Skeletal muscle satellite cell (primary cell): ENCODE data around the gene TEPSIN.

Source experiments
- H3K27me3 ChIP-seq: 2 replicates; pipeline ENCODE4 v1.7.0; 2013; ENCODE audit warnings: low read length; ENCODE audit not compliant: control insufficient read depth, insufficient read depth
- H3K36me3 ChIP-seq: 2 replicates; pipeline ENCODE4 v1.7.0; 2013; ENCODE audit warnings: mild to moderate bottlenecking, control low read depth, low read length; ENCODE audit not compliant: insufficient read depth
- H3K4me1 ChIP-seq: 2 replicates; pipeline ENCODE4 v1.7.0; 2013; ENCODE audit warnings: low read length; ENCODE audit not compliant: control insufficient read depth, insufficient read depth
- H3K4me2 ChIP-seq: 2 replicates; pipeline ENCODE4 v1.7.0; 2013; ENCODE audit warnings: mild to moderate bottlenecking, low read length
- H3K4me3 ChIP-seq: 2 replicates; pipeline ENCODE4 v1.7.0; 2013; ENCODE audit warnings: low read length
- H3K9ac ChIP-seq: 2 replicates; pipeline ENCODE4 v1.7.0; 2013; ENCODE audit warnings: mild to moderate bottlenecking, low read depth, low read length, moderate library complexity
- H3K9me3 ChIP-seq: replicated peaks from 2 replicates; pipeline ENCODE4 v1.7.0; 2013; ENCODE audit warnings: mild to moderate bottlenecking, control low read depth, low read length

TEPSIN gene

DNA sequence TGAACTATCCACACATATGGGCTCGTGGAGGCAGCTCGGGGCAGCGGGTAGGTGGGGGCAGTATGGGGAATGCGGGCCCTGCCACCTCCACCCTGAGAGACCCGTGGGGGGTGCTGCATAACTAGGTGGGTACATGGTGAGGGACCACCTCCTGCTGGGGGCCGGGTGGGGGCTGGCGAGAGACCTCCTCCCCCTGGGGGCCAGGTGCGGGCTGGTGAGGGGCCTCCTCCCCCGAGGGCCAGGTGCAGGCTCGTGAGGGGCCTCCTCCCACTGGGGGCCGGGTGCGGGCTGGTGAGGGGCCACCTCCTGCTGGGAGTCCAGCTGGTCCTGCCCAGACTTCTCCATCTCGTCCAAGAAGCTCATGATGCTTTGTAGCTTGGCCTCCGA lies 41.5 kb downstream of the TEPSIN start:
- H3K36me3 ChIP-seq, result peaks cover 5% of the 10 kb centered on the region

GRCh38 chr17:81196505-81197408 lies 42.1 kb downstream of the TEPSIN start:
- Histone ChIP-seq H3K4me1 (no peaks in the 10 kb centered on the region), H3K9ac (no peak overlapping the region), H3K27me3 (no peaks in the 10 kb centered on the region), H3K4me2 (no peak overlapping the region), H3K9me3 (no peaks in the 10 kb centered on the region), H3K36me3 (peaks cover 5% of the 10 kb centered on the region), H3K4me3 (no peak overlapping the region)

More for the DNA sequence above, 41.5 kb downstream of the TEPSIN start:
- Histone ChIP-seq H3K4me1 (no peaks in the 10 kb centered on the region), H3K9ac (no peak overlapping the region), H3K9me3 (no peaks in the 10 kb centered on the region), H3K4me2 (no peak overlapping the region), H3K27me3 (no peaks in the 10 kb centered on the region), H3K4me3 (no peak overlapping the region)

DNA sequence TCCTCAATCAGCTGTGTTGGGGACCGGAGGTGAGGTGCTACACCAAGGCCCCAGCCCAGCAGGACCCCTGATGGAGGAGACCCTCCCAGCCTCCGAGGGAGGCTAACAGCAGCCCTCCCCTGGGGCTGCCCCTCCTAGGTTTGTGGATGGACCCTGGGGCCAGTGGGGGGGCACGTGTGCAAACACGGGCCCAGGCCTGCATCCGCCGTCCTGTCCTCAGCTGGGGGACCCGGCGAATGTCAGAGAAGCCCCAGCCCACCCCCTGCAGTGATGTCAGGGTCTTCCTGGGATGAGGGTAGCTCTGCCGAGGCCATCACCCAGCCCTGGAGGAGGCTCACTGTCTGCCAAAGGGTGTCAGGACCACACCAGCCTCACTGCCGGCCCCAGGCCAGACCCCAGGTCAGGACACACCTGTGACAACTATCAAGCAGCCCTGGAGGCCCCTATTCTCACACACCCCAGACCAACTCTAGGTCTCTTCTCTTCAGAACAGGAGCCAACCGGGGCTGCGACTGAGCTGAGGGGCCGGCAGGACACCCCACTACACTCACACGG lies 42.8 kb downstream of the TEPSIN start:
- Histone ChIP-seq H3K4me3 (no peak overlapping the region), H3K27me3 (no peaks in the 10 kb centered on the region), H3K36me3 (peaks cover 5% of the 10 kb centered on the region), H3K9ac (no peak overlapping the region), H3K9me3 (no peaks in the 10 kb centered on the region), H3K4me2 (no peak overlapping the region), H3K4me1 (no peaks in the 10 kb centered on the region)

DNA sequence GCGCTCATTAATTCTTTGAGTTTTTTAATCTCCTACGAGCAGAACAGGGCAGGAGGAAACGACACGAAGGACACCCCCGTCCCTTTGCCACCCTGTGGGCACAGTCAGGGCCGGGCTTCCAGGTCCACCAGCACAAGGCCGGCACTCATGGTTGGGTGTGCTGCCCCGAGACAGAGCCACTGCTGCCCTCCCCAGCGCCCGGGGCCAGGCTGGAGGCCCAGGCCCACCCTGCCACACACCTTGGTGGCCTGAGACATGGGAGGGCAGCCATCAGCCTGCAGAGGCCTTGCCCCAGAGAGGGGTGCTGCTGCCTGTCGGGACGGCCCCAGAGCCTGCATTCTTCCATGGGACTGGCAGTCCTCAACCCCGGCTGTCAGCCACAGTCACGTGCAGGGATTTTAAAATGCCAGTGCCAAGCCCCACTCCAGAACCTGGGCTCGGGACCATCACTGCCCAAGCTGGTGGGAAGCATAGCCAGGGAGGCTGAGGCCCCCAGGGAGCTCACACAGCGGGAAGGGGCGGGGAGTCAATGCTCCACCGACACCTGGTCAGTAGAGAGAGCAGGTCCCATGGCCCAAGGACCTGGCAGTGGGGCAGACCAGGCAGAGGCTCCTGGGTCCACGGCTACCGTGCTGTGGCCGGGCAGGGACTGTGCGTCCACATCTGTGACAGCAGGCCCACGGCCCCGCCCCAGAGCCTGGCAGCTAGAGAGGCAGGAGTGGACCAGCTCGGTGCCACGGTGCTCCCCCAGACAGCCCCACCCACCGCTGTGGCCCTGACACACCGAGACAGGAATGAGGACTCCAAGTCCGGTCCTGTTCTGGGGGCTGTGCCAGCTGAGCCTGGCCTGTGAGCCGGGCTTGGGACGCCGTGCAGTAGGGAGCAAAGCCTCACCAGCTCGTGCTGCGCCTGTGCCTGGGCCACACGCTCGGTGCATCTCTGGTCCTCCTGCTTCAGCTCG lies 43.6 kb downstream of the TEPSIN start:
- Histone ChIP-seq H3K9ac (no peak overlapping the region), H3K4me1 (no peaks in the 10 kb centered on the region), H3K4me3 (no peak overlapping the region), H3K27me3 (no peaks in the 10 kb centered on the region), H3K4me2 (no peak overlapping the region), H3K36me3 (peaks cover 5% of the 10 kb centered on the region), H3K9me3 (no peaks in the 10 kb centered on the region)

GRCh38 chr17:81194225-81194760 lies 44.6 kb downstream of the TEPSIN start:
- Histone ChIP-seq H3K9ac (no peak overlapping the region), H3K4me3 (no peak overlapping the region), H3K4me2 (no peak overlapping the region), H3K36me3 (peaks cover 8% of the 10 kb centered on the region), H3K9me3 (no peaks in the 10 kb centered on the region), H3K27me3 (no peaks in the 10 kb centered on the region), H3K4me1 (no peaks in the 10 kb centered on the region)

DNA sequence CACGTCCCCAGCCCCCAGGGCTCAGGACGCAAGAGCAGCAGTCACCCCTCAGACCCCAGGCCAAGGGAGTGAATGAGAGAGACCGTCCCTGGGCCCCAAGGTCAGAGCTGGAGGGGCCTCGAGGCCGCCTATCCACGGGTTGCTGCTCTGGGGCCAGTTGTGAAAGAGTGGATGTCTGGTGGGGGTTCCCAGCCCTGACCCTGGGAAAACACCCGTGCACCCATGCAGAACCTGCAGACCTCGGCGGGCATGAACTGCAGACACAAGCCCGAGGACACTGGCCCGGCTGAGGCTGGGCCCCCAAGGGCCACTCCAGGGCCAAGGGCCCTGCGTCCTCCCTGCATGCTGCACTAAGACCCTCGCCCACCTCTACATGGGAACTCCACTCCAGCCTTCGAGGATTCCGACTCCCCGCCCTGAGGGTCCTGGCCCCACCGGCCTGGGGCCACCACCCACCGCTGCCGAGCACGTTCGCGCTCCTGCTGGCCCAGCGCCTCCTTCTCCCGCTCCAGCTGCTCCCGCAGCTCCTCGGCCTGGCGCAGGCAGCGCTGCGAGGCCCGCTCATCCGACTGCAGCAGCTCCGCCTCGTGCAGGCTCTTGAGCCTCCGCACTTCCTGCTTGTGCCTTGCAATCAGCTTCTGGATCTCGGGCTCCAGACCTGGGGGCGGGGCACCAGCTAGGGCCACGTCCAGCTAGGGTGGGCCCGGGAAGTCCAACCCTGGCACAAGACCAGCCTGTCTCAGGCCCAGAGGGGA lies 45.2 kb downstream of the TEPSIN start:
- Histone ChIP-seq H3K4me3 (no peak overlapping the region), H3K9ac (no peak overlapping the region), H3K36me3 (peaks cover 5% of the 10 kb centered on the region), H3K27me3 (no peaks in the 10 kb centered on the region), H3K4me1 (no peaks in the 10 kb centered on the region), H3K9me3 (no peaks in the 10 kb centered on the region), H3K4me2 (no peak overlapping the region)

DNA sequence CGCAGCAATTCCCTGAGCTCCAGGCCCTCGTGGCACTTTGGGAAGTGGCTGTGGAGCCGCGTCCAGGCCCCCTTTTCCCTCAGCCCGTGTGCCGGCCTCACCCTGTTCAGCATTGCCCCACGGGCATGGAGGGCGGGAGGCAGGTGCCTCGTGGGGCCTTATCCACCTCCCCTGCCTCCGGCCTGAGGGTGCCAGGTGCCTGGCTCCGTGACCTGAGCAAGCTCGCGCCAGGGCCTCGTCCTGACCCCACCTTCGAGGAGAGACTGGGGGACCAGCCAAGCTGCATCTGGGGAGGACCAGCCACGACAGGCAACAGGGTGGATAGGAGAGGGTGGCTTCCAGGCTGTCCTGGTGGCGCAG lies 45.8 kb downstream of the TEPSIN start:
- no peak overlapping the region for H3K4me2 ChIP-seq
- H3K4me1 ChIP-seq, result no peaks in the 10 kb centered on the region
- no peak overlapping the region for H3K4me3 ChIP-seq
- no peak overlapping the region for H3K9ac ChIP-seq
- H3K36me3 ChIP-seq, result peaks cover 5% of the 10 kb centered on the region
- no peaks in the 10 kb centered on the region for H3K27me3 ChIP-seq
- H3K9me3 ChIP-seq, result no peaks in the 10 kb centered on the region

DNA sequence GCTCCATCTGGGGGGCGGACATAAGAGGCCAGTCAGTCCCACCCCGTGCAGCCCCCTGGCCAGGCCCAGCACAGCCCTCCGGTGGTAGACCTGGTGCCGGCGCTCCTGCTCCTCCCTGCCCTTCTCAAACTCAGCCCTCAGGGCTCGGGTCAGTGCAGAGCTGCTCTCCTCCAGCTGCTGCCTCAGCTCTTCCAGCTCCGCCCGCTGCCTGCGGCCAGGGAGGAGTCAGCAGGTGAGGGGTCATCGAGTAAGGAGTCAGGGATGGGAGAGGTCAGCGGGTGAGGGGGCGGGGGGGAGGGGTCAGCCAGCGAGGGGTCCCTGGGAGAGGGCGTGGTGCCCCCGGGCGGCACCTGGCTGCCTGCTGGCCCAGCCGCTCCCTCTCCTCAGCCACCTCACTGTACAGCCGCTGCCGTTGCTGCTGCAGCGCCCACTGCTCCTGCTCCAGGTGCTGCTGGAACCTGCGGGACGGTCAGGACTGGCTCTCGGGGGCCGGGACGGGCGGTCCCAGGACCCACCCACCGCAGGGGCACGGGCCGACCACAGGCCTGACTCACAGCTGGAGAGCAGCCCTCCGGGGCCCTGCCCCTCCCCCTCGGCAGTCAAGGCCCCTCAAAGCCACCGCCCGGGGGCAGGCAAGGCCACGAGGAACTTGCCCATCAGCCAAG lies 46.3 kb downstream of the TEPSIN start:
- Histone ChIP-seq H3K4me1 (no peaks in the 10 kb centered on the region), H3K4me2 (no peak overlapping the region), H3K9me3 (no peaks in the 10 kb centered on the region), H3K4me3 (no peak overlapping the region), H3K36me3 (peaks cover 5% of the 10 kb centered on the region), H3K27me3 (no peaks in the 10 kb centered on the region), H3K9ac (no peak overlapping the region)

GRCh38 chr17:81191646-81192045 lies 47.2 kb downstream of the TEPSIN start:
- H3K4me1 ChIP-seq, result no peaks in the 10 kb centered on the region
- H3K9me3 ChIP-seq, result no peaks in the 10 kb centered on the region
- no peaks in the 10 kb centered on the region for H3K27me3 ChIP-seq
- peaks cover 5% of the 10 kb centered on the region for H3K36me3 ChIP-seq
- H3K9ac ChIP-seq, result no peak overlapping the region
- H3K4me2 ChIP-seq, result no peak overlapping the region
- no peak overlapping the region for H3K4me3 ChIP-seq

DNA sequence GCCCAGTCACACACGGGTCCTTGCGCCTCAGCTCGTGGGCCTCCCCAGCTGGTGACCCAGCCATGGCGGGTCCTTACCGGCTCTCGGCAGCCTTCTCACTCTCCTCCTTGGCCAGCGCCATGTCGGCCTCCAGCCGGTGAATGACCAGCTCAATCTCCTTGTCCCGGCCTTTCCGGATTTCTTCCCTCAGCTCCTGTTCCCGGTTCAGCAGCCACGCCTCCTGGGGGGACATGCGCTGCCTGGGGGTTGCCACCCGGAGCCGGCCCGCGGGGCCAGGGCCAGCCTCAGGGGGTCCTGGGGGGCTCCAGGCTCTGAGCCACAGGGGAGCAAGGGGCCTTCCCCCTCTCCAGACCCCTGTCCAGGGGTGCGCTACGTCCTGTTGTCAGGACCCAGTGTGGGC lies 47.7 kb downstream of the TEPSIN start:
- Histone ChIP-seq H3K4me1 (no peaks in the 10 kb centered on the region), H3K36me3 (peaks cover 5% of the 10 kb centered on the region), H3K4me2 (no peak overlapping the region), H3K9me3 (no peaks in the 10 kb centered on the region), H3K9ac (no peak overlapping the region), H3K27me3 (no peaks in the 10 kb centered on the region), H3K4me3 (no peak overlapping the region)
